Activated T-cell treated with anti-CD3 and anti-CD28 coated beads, Interleukin-2, amount 50 U/mL, for 4 hours (primary cell): Measurements from ENCODE around the gene SLBP. TPM values are rescaled to one million over a fixed set of nuclear protein-coding genes. Genes with fewer than 3 reads are reported as not detected.
A peak's percentile ranks its signal among the peaks of the same experiment; 100 is the strongest.

Experiments used
- ATAC-seq, 2 donors: fragments of 200-7000 bp; cut with Tn5 transposase; one replicate each; pipeline ENCODE4 v1.10.0; 2021
- DNase-seq: peaks from one replicate; pipeline ENCODE4 v3.0.0-alpha.2; 2020
- H3K27me3 Mint-ChIP-seq: one replicate; pipeline ENCODE4 v1.8.0; 2021; ENCODE audit warnings: low read depth, mixed read lengths
- H3K36me3 Mint-ChIP-seq: one replicate; pipeline ENCODE4 v1.8.0; 2022; ENCODE audit warnings: mixed read lengths; ENCODE audit not compliant: insufficient read depth
- H3K4me1 Mint-ChIP-seq: one replicate; pipeline ENCODE4 v1.8.0; 2021; ENCODE audit warnings: low read depth, mixed read lengths
- H3K4me3 Mint-ChIP-seq: one replicate; pipeline ENCODE4 v1.8.0; 2021; ENCODE audit warnings: mild to moderate bottlenecking, moderate library complexity, mixed read lengths
- H3K9me3 Mint-ChIP-seq: one replicate; pipeline ENCODE4 v1.8.0; 2021; ENCODE audit warnings: mixed read lengths
- total RNA-seq, 3 donors: library from RNA; stranded (reverse); gene quantifications; one replicate each; pipeline ENCODE4 v1.2.1, GENCODE V29; 2021

SLBP gene
- total RNA-seq, 3 donors from 2014 or later, result 131 to 171 (median 147) TPM

- H3K27me3 Mint-ChIP-seq, result no peaks in the 10 kb centered on the region
- peaks cover 16% of the 10 kb centered on the region for H3K36me3 Mint-ChIP-seq
- H3K4me3 Mint-ChIP-seq, result no peak overlapping the region
Measured at GRCh38 chr4:1743551-1743950, 31.4 kb upstream of the SLBP start.

GRCh38 chr4:1741208-1741607 is 29.1 kb upstream of the SLBP start:
- Mint-ChIP-seq H3K27me3 (no peaks in the 10 kb centered on the region), H3K36me3 (peaks cover 31% of the 10 kb centered on the region), H3K9me3 (peaks cover 6% of the 10 kb centered on the region), H3K4me1 (no peaks in the 10 kb centered on the region), H3K4me3 (no peak overlapping the region)
- DNase-seq, result no peak
- ATAC-seq, result no peak

More at GRCh38 chr4:1743551-1743950, 31.4 kb upstream of the SLBP start:
- DNase-seq, result no peak
- ATAC-seq, result no peak
- Mint-ChIP-seq H3K4me1 (no peaks in the 10 kb centered on the region), H3K9me3 (peaks cover 4% of the 10 kb centered on the region)

- Mint-ChIP-seq H3K4me1 (no peaks in the 10 kb centered on the region), H3K4me3 (no peak overlapping the region), H3K9me3 (peaks cover 6% of the 10 kb centered on the region), H3K27me3 (no peaks in the 10 kb centered on the region), H3K36me3 (peaks cover 36% of the 10 kb centered on the region)
- ATAC-seq, result no peak
- no peak for DNase-seq
Measured at GRCh38 chr4:1740021-1740545, 28.0 kb upstream of the SLBP start.

- Mint-ChIP-seq H3K4me3 (no peak overlapping the region), H3K27me3 (no peaks in the 10 kb centered on the region), H3K36me3 (peaks cover 33% of the 10 kb centered on the region), H3K9me3 (peaks cover 6% of the 10 kb centered on the region), H3K4me1 (no peaks in the 10 kb centered on the region)
- no peak for DNase-seq
- ATAC-seq, result no peak
Measured at GRCh38 chr4:1739358-1739757, 27.2 kb upstream of the SLBP start.

- ATAC-seq (no peak), DNase-seq (no peak)
- Mint-ChIP-seq H3K27me3 (no peaks in the 10 kb centered on the region), H3K9me3 (peaks cover 6% of the 10 kb centered on the region), H3K4me3 (no peak overlapping the region), H3K4me1 (no peaks in the 10 kb centered on the region), H3K36me3 (peaks cover 30% of the 10 kb centered on the region)
Measured at GRCh38 chr4:1738410-1738809, 26.3 kb upstream of the SLBP start.

- Mint-ChIP-seq H3K4me1 (no peaks in the 10 kb centered on the region), H3K27me3 (no peaks in the 10 kb centered on the region), H3K4me3 (no peak overlapping the region), H3K9me3 (peaks cover 6% of the 10 kb centered on the region), H3K36me3 (peaks cover 35% of the 10 kb centered on the region)
- DNase-seq (no peak), ATAC-seq (no peak)
Measured at GRCh38 chr4:1737666-1738065, 25.5 kb upstream of the SLBP start.

- H3K4me3 Mint-ChIP-seq, result no peak overlapping the region
- ATAC-seq (no peak), DNase-seq (no peak)
- no peaks in the 10 kb centered on the region for H3K4me1 Mint-ChIP-seq
- H3K27me3 Mint-ChIP-seq, result no peaks in the 10 kb centered on the region
- H3K9me3 Mint-ChIP-seq, result peaks cover 6% of the 10 kb centered on the region
- peaks cover 37% of the 10 kb centered on the region for H3K36me3 Mint-ChIP-seq
Measured at GRCh38 chr4:1736812-1737211, 24.7 kb upstream of the SLBP start.

- peaks cover 38% of the 10 kb centered on the region for H3K36me3 Mint-ChIP-seq
- H3K4me3 Mint-ChIP-seq, result no peak overlapping the region
Measured at GRCh38 chr4:1735215-1735614, 23.1 kb upstream of the SLBP start.

GRCh38 chr4:1732911-1733310 is 20.8 kb upstream of the SLBP start:
- Mint-ChIP-seq H3K9me3 (no peaks in the 10 kb centered on the region), H3K4me1 (peaks cover 14% of the 10 kb centered on the region), H3K27me3 (no peaks in the 10 kb centered on the region), H3K4me3 (no peak overlapping the region), H3K36me3 (peaks cover 37% of the 10 kb centered on the region)
- DNase-seq (no peak), ATAC-seq (no peak)

More at GRCh38 chr4:1735215-1735614, 23.1 kb upstream of the SLBP start:
- DNase-seq (no peak), ATAC-seq (no peak)
- Mint-ChIP-seq H3K9me3 (peaks cover 6% of the 10 kb centered on the region), H3K27me3 (no peaks in the 10 kb centered on the region), H3K4me1 (peaks cover 4% of the 10 kb centered on the region)

GRCh38 chr4:1731180-1731579 is 19.1 kb upstream of the SLBP start:
- ATAC-seq (peak; percentile 70 to 73), DNase-seq (no peak)
- Mint-ChIP-seq H3K9me3 (no peaks in the 10 kb centered on the region), H3K4me1 (peaks cover 22% of the 10 kb centered on the region), H3K36me3 (peaks cover 33% of the 10 kb centered on the region), H3K4me3 (no peak overlapping the region), H3K27me3 (no peaks in the 10 kb centered on the region)

GRCh38 chr4:1730532-1731135 is 18.5 kb upstream of the SLBP start:
- peaks cover 25% of the 10 kb centered on the region for H3K4me1 Mint-ChIP-seq
- no peak for ATAC-seq
- no peaks in the 10 kb centered on the region for H3K27me3 Mint-ChIP-seq
- DNase-seq, result no peak
- no peaks in the 10 kb centered on the region for H3K9me3 Mint-ChIP-seq
- no peak overlapping the region for H3K4me3 Mint-ChIP-seq
- peaks cover 31% of the 10 kb centered on the region for H3K36me3 Mint-ChIP-seq

GRCh38 chr4:1728061-1728980 is 16.2 kb upstream of the SLBP start:
- Mint-ChIP-seq H3K36me3 (peaks cover 28% of the 10 kb centered on the region), H3K27me3 (no peaks in the 10 kb centered on the region), H3K4me3 (no peak overlapping the region), H3K4me1 (peaks cover 46% of the 10 kb centered on the region), H3K9me3 (no peaks in the 10 kb centered on the region)
- DNase-seq (no peak), ATAC-seq (no peak)

- peaks cover 23% of the 10 kb centered on the region for H3K36me3 Mint-ChIP-seq
- DNase-seq (no peak), ATAC-seq (no peak)
- H3K4me1 Mint-ChIP-seq, result peaks cover 55% of the 10 kb centered on the region
- no peaks in the 10 kb centered on the region for H3K9me3 Mint-ChIP-seq
- H3K4me3 Mint-ChIP-seq, result no peak overlapping the region
- no peaks in the 10 kb centered on the region for H3K27me3 Mint-ChIP-seq
Measured at GRCh38 chr4:1727117-1728031, 15.3 kb upstream of the SLBP start.
